HG03064 (cell line): ENCODE results near the gene CCR5AS.
"Not testable (repeated sequence)": the region's sequence is repeated elsewhere in the genome, so short reads cannot be mapped to it uniquely, and the experiment has no call there.

Experiments used
- ATAC-seq: cut with Tn5 transposase; IDR thresholded peaks from one replicate; pipeline ENCODE4 v1.9.1; 2021; ENCODE audit warnings: low read depth; ENCODE audit not compliant: unreplicated experiment

Gene CCR5AS

DNA sequence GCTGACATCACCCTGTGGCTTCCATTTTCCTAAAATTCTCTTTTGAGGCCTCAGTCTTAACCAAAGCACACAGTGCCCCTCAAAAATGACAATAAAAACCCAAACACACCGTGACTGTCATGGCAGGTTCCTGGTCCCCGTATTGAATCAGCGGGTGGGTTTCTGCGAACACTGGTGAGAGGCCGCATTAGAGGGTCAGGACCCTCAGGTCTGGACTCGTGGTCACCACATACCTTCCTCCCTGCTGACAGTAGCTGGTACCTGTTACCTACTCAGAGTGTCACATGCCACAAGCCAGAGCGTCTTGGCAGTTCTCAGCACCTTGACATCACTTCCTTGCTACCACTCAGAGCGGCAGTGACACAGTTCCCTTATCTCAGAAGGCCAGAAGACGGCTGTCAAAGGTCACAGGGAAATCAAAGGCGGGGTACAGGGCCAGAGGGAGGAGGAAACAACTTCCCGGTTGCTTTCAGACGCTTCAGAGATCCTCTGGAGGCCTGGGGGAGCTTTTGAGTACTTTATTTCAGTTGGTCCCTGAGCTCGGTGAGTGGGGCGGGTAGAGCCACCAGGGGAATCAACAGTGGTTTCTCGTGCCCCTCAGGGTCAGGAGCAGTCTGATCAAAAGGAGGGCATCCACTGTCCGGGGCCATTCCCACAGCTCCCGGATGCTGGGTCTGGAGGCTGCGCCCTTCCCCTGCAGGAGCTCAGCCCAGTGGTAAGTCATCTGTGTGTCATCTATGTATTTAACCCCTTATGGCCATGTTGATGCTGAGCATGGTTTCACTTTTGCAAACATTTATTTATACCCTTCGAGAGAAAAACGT, at the start of gene CCR5AS, which contains the start of gene CCRL2:
TSS of gene CCR5AS (minus strand) at position 279 of the 824 bp plus-strand sequence.
TSS of gene CCRL2 (plus strand) at position 472 of the 824 bp plus-strand sequence. CDS start 821 bp downstream, outside the sequence.
- ATAC-seq, result no peak

GRCh38 chr3:46456118-46456517, 49.3 kb upstream of the CCR5AS start:
- no peak for ATAC-seq

GRCh38 chr3:46455231-46456115, 48.6 kb upstream of the CCR5AS start:
- no peak for ATAC-seq

DNA sequence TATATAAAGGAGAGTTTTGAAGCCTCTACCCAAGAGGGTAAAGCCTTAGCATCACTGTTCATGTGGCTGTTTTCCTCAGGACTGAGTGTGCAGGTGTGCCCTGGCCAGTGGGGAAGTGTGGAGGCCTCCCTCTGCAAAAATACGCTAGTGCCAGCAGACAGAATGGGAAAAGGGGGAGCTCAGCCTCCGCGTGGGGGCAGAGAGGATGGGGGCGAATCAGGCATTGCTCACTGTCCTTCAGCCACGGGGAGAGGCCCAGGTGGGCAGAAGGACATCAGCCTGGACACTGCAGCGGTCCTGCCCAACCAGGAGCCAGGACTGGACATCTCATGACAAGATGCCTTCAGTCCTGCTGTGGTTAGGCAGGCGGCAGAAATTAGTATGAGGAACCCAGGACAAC, 47.7 kb upstream of the CCR5AS start:
- no peak for ATAC-seq

- ATAC-seq, result no peak
Observed at GRCh38 chr3:46454209-46454595, 47.3 kb upstream of the CCR5AS start.

DNA sequence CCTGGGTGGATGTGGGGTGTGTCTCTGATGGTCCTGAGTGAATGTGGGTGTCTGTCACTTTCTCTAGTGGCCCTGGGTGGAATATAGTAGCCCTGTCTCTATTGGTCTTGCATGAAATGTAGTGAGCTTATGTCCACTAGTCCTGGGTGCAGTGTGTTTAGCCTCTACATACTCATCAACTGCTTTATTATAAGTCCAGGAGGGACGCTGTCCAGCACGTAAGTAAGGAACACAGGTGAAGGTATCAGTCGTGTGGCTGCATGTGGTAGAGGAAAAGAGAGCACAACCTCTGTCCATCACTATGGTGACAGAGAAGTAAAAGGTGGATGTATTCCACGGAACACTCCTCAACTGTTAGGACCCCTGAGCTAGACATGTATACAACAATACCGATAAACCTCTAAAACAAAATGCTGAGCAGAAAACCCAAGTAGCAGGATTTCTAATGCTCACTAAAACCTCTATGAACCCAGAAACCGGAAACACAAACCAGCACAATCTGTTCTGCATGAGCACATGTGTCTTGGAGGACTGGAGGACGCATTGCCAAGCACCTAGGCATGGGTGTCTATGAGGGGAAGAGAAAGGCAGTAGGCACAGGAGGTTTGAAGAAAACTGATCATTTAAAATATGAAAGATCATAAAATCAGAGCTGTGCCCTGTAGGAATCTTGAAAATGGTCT, 46.8 kb upstream of the CCR5AS start:
- no peak for ATAC-seq

- ATAC-seq, result no peak
Observed at GRCh38 chr3:46449755-46450552, 43.1 kb upstream of the CCR5AS start.

DNA sequence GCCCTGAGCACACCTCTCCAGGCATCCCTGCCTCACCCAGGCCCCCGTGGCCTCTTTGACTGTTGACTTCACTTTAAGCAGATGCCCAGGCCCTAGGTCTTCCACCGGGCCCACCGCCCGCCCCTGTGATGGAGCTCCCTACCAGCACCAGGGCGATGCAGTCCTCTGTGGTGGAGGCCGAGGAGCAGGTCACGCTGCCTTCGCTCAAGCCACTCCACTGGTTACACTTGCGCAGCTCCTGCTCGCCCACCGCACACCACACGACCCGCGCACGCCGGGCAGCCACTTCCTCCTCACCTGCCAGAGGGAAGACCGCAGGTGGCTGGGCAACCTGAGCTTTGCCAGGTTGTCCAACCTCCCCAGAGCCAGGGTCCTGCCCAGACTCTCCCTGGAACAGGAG, 41.9 kb upstream of the CCR5AS start:
- no peak for ATAC-seq

- ATAC-seq, result no peak
Observed at GRCh38 chr3:46447228-46447985, 40.5 kb upstream of the CCR5AS start.

GRCh38 chr3:46442576-46443530, 36.0 kb upstream of the CCR5AS start:
- ATAC-seq, result no peak

- ATAC-seq, result no peak
Observed at GRCh38 chr3:46440531-46441294, 33.8 kb upstream of the CCR5AS start.

DNA sequence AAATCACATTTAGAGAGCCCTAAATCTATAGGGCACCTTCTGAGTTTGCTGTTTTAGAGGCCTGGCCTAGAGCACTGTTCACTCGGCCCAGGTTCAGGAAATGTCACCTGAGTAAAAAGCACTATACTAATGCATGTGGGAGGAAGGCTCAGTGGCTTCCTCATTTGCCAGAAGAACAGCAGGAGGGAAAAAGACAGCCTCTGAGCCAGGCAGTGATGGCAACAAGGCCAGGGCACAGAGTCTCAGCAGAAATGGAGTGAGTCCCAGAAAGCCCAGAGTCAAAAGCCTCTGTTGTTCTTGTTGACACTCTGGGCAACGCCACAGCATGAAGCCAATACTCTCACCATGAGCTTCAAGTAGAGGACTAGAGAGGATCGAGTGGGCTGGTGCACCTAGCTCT, 32.0 kb upstream of the CCR5AS start:
- no peak for ATAC-seq

- no peak for ATAC-seq
Observed at GRCh38 chr3:46435081-46435726, 28.3 kb upstream of the CCR5AS start.

DNA sequence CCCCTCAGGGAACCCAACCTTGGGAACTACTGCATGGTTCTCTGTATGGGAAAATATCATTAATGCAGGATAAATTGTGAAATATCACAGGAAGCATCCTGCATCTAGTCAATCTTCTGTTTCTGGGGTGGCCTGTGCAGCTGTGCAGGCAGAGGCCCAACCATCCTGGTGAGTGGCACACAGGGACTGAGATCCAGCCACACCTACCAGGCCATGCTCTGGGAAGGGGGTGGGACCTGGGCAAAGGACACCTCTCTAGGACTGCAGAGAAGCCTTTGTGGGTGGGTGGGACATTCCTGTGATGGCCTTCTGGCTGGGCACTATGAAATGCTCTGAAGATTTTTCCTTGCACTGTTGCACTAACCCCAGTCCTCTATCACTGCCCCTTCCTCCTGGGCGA, 27.0 kb upstream of the CCR5AS start:
- ATAC-seq, result no peak

GRCh38 chr3:46433118-46433517, 26.3 kb upstream of the CCR5AS start:
- ATAC-seq, result not testable (repeated sequence)

GRCh38 chr3:46431905-46432304, 25.0 kb upstream of the CCR5AS start:
- not testable (repeated sequence) for ATAC-seq

GRCh38 chr3:46430879-46431278, 24.0 kb upstream of the CCR5AS start:
- not testable (repeated sequence) for ATAC-seq
